ENCODE data around the gene FBXL7.

The FBXL7 gene

DNA sequence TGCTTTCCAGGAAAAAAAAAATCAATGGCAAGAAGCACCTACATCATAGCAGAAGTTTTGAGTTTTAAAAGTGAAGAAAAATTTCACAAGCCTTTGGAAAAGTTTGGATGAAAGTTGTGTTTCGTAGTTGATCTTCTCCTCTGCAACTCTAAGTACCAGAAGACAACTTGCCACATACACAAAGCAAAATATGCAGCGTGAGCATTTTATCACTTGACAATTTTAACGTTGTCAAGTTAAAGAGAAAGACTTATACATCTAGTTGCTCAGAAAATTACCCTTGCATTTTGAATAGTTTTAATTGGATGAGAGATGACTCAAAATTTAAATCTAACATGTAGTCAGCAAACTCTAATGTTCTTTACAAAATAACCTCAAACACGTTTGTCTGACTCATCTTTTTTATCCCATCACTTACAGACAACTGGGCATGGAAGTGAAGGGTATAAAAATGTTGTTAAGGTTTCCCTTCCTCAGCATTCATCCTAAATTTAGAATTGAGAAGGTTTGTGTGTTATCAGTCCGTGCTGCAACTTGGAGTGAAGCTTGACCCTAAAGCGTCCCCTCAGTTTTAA lies 466.2 kb downstream of the FBXL7 start:
- no peak for DNase-seq

DNA sequence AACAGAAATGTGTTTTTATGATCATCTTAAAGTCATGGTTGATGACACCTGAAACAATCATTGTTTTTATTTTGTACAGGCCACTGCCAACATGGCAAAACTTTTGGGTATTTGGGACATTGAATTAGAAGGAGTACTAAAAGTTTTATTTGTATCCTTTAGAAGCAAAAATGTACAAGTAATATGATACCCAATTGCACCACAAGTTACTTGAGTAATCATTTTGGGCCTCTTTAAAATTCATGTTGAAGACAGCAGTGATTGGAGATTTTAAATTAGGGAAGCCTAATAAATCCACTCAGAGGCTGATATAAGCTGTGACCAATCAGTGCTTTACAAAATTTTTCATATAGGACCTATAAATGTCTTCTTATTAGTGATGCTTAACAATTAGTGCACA lies 466.7 kb downstream of the FBXL7 start:
- no peak for DNase-seq

DNA sequence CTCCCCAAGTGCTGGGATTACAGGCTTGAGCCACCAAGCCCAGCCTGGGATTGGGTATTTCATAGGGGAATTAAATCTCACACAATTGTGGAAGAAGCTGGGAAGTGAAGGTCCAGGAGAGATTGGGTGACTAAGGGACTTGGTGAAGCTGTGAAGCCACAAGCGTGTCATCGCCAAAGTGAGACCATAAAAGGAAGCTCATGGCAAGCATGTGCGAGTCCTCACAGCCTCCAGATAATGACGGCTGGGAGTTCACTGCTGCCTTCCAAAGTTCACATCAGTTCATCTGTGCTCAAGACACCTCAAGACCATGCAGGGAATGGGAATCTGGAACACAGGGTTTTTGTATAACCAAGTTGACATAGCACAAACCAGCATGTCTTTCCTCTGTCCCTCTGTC lies 469.0 kb downstream of the FBXL7 start:
- no peak for DNase-seq

DNA sequence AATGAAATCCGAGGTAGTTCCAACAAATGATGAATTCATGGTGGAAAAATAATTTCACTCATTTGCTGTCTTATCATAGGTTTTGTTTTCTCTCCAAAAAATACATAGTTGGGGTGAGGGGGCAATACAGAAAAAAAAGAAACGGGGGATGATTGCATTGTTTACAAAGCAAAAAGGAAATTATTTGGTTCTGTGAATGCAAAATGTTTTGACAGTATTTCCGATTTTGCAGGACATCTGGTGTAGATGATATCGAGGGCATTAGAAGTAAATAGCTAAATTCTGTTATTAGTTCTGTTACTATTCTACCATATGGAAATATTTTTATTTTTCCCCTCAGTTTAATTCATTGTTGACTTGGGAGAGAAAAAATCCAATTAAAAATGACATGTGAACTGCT lies 477.9 kb downstream of the FBXL7 start:
- no peak for DNase-seq

DNA sequence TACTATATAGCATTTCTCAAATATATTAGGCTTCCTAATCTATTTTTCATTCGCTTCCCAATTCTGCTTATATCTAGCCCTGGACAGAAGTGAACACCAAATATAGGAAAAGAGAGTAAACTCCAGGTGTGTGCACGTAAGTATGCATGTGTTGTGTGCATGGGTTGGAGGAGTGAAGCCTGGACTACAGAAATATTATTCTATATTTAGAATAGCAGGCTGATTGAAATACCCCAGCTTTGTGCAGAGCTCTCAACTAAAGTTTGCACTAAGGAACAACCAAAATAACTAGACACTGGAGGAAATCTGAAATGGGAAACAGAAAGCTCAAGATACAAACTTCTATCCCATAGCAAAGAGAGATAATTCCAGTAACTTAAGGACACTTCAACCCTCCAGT lies 480.9 kb downstream of the FBXL7 start:
- no peak for DNase-seq

DNA sequence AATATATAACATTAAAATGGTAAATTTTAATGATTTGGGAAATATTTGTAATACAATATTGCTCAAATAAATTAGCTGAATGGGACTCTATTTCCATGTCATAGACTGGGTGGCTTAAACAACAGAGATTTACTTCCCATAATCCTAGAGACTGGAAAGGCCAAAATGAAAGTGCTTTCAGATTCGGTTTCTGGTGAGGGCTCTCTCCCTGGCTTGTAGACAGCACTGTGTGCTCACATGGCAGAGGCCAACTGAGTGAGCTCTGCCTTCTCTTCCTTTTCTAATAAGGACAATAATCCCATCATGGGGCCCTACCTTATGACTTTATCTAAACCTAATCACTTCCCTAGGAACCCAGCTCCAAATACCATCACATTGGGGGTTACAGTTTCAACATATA lies 483.4 kb downstream of the FBXL7 start:
- DNase-seq = no peak

Data from NCI-H1092 (cell line).